NCI-H187 (cell line): Measurements from ENCODE around the gene LCTL.
A peak's percentile ranks its signal among the peaks of the same experiment; 100 is the strongest.

Source experiments
- DNase-seq, 2 experiments: peaks; one replicate each; lab custom pipeline; 2025; lab: John Stamatoyannopoulos, UW

LCTL gene

GRCh38 chr15:66566963-66567531, 1.2 kb upstream of the LCTL start:
- DNase-seq: peak in 1 of 2 experiments; percentile 6

DNA sequence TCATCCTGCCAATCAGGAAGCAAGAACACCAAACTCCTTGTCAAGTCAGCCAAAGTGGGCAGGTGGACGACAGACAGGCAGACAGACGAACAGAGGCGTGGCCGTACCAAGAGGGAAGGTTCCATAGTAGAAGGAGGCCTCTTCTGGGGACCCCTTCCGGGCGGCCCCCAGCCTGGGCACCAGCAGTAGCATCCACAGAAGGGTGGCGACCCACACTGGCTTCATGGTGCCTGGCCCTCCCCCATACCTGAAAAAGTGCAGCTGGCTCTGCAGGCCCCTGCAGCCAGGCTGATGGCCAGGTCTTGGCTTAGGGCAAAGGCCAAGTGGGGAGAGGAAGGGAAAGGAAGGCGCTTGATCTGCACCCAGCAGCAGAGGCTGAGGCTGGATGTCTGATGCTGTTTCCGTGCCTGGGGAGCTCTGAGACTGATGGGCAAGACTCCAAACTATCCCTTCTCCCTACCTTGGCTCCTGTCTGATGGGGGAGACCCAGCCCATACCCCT, 607 bp downstream of the LCTL start:
- DNase-seq: no peak

GRCh38 chr15:66564136-66565041, 1.4 kb downstream of the LCTL start:
- no peak for DNase-seq

DNA sequence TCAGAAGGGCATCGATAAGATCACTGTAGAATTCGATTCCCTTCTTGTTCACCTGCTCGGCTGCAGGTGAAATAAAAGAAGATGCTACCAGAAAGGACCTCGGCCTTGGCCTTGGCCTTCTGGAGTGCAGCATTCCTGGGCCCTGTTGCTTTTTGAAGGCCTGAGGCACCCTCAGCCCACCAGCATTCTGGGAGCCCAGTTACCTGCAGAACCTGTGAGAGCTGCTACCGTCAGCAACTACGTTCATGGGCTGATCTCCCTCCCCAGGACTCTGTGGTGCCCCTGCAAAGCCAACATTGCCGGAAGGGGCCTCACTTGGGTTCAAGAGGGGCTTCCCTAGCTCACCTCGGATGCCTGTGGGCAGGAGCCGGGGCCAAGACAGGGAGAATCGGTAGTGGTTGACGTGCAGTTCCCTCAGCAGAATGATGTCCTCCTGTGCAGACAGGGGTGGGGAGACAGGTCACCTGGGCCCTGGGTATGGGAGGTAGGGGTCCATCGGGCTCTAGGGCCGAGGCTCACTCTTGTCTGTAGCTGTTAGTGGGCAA, 2.2 kb downstream of the LCTL start:
- no peak for DNase-seq

- no peak for DNase-seq
Observed at GRCh38 chr15:66563126-66563525, 2.7 kb downstream of the LCTL start.

- no peak for DNase-seq
Observed at GRCh38 chr15:66560856-66561525, 4.8 kb downstream of the LCTL start.

DNA sequence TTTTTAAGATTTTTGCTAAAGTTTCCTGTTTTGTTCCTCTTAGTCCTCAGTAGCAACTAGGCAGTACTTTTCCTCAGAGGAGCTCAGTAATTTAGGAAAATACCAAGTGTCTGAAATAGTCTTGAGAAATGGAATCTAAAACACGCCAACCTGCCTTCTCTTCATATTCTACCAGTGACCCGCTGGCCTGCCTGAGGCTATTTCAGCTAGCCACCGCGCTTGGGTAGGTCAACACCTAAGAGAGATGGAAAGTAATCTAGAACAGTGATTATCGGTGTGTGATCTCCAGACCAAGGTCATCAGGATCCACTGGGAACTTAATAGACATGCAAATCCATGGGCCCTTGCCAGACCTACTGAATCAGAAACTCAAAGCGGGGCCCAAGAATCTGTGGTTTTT, 7.5 kb downstream of the LCTL start:
- no peak for DNase-seq

- DNase-seq: no peak
Observed at GRCh38 chr15:66555685-66556084, 10.1 kb downstream of the LCTL start.

DNA sequence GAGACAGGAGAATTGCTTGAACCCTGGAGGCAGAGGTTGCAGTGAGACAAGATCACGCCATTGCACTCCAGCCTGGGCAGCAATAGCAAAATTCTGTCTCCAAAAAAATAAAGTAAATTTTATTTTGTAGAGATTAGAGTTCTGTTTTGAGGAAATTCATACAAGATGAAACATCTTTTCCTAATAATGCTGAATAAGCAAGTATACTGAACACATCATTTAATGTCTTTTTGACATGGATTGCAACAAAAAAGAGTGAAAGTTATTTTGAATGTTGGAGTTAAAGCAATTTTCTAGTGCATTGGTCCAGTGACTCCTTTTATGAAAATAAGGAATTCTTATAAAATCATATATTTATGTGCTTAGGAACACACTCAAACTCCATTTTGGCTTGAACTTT, 20.5 kb downstream of the LCTL start:
- DNase-seq: no peak

GRCh38 chr15:66542896-66543295, 22.9 kb downstream of the LCTL start:
- no peak for DNase-seq

DNA sequence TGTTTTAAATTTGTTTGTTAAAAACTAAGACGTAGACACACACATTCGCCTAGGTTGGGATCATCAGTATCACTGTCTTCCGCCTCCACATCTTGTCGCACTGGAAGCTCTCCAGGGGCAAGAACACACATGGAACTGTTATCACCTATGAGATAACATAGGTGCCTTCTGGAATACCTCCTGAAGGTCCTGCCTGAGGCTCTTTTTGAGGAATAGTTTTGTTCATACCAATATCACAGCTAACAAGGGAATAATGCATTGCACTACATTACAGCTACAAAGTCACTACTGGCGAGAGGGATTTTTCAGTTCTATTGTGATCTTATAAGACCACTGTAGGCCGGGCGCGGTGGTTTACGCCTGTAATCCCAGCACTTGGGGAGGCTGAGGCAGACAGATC, 30.7 kb downstream of the LCTL start:
- no peak for DNase-seq

DNA sequence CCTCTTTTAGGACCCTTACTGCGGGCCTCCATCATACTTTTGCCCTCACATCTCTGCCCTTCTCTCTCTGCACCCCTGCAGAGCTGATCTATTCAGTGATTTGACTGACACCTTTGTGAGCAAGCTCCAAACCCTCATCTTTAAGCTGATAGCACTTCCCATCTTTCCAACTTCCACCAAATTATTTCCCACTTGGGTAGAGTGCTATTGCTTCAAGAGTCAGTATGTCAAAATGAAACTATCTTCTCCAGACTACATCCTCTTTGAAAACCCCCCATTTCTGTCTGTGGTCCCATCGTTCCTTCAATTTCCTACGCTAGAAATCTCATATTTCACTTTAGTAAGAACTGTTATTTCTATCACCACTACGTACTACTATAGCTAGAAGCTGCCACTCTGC, 41.0 kb downstream of the LCTL start:
- DNase-seq: no peak

DNA sequence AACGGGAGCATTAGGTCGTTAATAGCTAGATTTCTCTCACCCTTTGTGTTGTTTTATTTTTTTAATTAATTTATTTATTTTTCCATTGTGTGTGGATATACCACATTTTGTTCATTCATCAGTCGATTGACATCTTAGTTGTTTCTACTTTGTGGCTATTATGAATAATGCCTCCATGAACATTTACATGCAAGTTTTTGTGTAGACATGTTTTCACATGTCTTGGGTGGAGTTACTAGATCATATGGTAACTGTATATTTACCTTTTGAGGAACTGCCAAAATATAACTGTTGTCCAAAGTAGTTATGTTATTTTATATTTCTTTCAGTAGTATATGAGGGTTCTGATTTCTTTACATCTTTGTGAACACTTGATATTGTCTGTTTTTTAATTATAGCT, 41.9 kb downstream of the LCTL start:
- DNase-seq: no peak

GRCh38 chr15:66515901-66516322, 49.9 kb downstream of the LCTL start:
- DNase-seq: no peak

DNA sequence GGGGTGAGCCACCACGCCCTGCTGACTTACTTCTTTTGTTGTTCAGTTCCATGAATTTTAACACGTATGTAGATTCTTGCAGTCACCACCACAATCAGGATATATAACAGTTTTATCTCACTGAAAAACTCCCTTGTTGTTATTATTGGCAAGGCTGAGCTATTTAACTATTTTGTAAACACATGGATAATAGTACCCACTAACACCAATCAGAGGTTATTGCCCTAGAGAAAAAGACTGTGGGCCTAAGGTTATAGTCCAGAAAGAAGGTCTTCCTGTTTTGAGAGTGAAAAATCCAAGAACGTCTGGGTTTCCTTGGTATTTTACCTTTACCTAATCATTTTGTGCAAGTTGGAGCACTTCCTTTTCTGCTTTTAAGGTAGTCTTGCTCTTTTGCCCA, 51.2 kb downstream of the LCTL start:
- DNase-seq: no peak

GRCh38 chr15:66508293-66508883, 57.4 kb downstream of the LCTL start:
- DNase-seq: no peak

DNA sequence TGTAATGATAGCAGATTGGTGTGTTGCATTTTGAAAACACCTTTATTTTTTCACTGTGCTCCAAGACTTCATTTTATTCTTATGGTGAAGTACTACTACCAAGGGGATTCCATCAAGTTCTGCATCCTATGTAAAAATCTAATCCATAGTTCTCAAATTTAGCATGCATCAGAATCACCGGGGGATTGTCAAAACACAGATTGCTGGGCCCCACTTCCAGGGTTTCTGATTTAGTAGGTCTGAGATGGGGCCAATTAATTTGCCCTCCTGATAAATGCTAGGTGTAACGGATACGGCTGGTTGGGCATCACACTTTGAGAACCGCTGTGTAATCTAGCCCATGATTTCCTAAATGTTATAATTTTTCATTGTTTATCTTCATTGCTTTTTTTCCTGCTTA, 60.0 kb downstream of the LCTL start:
- no peak for DNase-seq

DNA sequence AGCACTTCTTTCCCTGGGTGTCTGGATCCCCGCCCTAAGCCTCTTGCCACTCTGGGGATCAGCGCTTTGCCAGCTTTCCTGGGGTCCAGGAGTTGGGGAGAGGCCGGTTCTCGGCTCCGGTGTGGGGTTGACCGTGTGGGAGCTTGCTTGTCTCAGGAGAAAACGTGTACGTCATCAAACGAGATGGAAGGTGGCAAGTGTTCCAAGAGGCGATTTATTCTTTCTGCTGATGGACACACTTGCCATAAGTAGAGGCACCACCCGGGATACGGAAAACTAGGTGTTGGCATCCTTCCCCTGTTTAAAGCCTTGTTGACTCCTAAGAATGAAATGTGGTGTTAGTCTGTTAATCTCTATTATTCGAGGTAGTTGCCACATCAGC, 60.4 kb downstream of the LCTL start:
- no peak for DNase-seq

GRCh38 chr15:66504563-66505429, 61.0 kb downstream of the LCTL start, which contains the start of the genes RPL4 and ZWILCH:
RPL4 (minus strand) TSS chr15:66504855; CDS start chr15:66504790, 65 bp downstream.
ZWILCH (plus strand) TSS chr15:66505326; CDS start chr15:66505339, 13 bp downstream.
- peak in 1 of 2 experiments; percentile 78 for DNase-seq

DNA sequence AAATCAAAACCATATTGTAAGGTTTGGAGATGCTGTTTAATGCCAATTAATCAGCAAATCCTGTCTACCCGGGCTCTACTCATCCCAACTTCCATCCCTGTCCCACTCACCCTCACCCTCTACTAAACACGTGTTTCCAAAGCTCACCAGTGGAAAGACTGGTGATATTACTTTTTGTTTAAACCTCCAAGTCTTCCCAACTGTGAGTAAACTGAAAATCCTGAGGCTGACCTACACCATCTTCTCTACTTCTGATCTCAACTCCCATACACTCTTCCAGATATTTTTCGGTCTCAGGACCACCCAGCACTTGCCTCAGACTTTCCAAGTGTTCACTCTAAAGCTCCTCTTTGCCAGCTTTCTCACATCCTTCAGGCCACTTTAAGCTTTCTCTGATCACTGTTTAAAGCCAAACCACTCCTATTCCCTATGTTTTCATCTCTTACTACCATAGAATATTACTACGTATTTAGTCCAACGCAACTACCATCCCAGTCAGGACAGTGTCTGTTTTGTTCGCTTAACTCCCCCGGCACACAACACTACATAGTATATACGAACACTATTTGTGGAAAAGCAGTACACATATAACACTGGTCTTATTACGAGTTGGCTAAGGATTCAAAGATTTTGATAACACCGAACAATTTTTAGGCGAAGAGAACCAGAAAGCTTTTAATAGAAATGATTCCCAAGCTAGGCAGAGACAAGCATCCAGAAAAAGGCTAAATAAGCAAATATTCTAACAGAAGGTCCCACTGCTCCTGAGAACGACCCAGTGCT, 61.8 kb downstream of the LCTL start:
- DNase-seq: no peak
